Transverse colon (tissue), 4 donors: ENCODE measurements around the gene PADI4. TPM values are rescaled to one million over a fixed set of nuclear protein-coding genes. Genes with fewer than 3 reads are reported as not detected.
"Not testable (repeated sequence)": the region's sequence is repeated elsewhere in the genome, so short reads cannot be mapped to it uniquely, and the experiment has no call there.

Source experiments
- DNase-seq: peaks from one replicate; pipeline ENCODE4 v3.0.0-alpha.2; 2019
- H3K27ac ChIP-seq, 4 donors: fragments of 200-600 bp; sonication (generic); 2 replicates each; pipeline ENCODE4 v1.5.1; 2016 to 2018; ENCODE audit warnings: inconsistent platforms in 4 of 4
- H3K27me3 ChIP-seq: fragments of 200-600 bp; sonication (generic); 2 replicates; pipeline ENCODE4 v1.5.1; 2017; ENCODE audit warnings: inconsistent platforms
- H3K36me3 ChIP-seq, 4 donors: fragments of 200-600 bp; sonication (generic); 2 replicates each; pipeline ENCODE4 v1.5.1; 2017 to 2019; ENCODE audit warnings: inconsistent platforms in 4 of 4
- H3K4me1 ChIP-seq, 4 donors: fragments of 200-600 bp; sonication (generic); 2 replicates each; pipeline ENCODE4 v1.5.1; 2017 to 2020; ENCODE audit warnings: inconsistent platforms in 4 of 4
- H3K4me3 ChIP-seq, 4 donors: fragments of 200-600 bp; sonication (generic); 1 replicate in 1 of 4; 2 replicates in 3 of 4; pipeline versions ENCODE4 v1.5.1 to v1.6.1; 2017 to 2019; ENCODE audit warnings: inconsistent platforms in 4 of 4
- H3K9me3 ChIP-seq, 2 donors: fragments of 200-600 bp; sonication (generic); 2 replicates each; pipeline ENCODE4 v1.5.1; 2017 to 2019; ENCODE audit warnings: inconsistent platforms in 2 of 2
- CTCF ChIP-seq, 5 experiments: fragments of 200-600 bp in 3 of 5; fragments of 450-650 bp in 2 of 5; sonication (generic) in 3 of 5; IDR thresholded peaks; 1 replicate in 2 of 5; 2 replicates in 3 of 5; pipeline ENCODE4 v1.5.1; 2016 to 2017; ENCODE audit warnings: antibody characterized with exemption in 5 of 5, inconsistent platforms in 3 of 5, mild to moderate bottlenecking in 2 of 5, moderate library complexity in 1 of 5
- EP300 ChIP-seq: sonication (generic); formaldehyde crosslinking; IDR thresholded peaks from one replicate; pipeline ENCODE4 v1.6.1; 2017; ENCODE audit warnings: antibody characterized with exemption, low read depth
- POLR2A ChIP-seq: fragments of 450-650 bp; IDR thresholded peaks from one replicate; pipeline ENCODE4 v1.6.1; 2016; ENCODE audit warnings: antibody characterized with exemption, mild to moderate bottlenecking, moderate library complexity
- POLR2AphosphoS5 ChIP-seq, 3 donors: sonication (generic); formaldehyde crosslinking; IDR thresholded peaks; one replicate each; pipeline ENCODE4 v1.6.1; 2016; ENCODE audit warnings: antibody characterized with exemption in 3 of 3
- WGBS, 2 donors: methylation state at CpG; one replicate each; pipeline ENCODE4 v1.1.5; 2018; ENCODE audit warnings: low coverage in 1 of 2; 5-methylcytosine and 5-hydroxymethylcytosine counted together
- in situ Hi-C, 4 donors: fragments of 200-750 bp; cut with MboI; loops; one replicate each; pipeline versions ENCODE4 v1.15.0 to v1.15.1; 2017; ENCODE audit warnings: low sequenced_read_pairs in 3 of 4, low pct_ligation_motif_present in 1 of 4, low pct_unique_long_range_greater_than_20kb in 1 of 4
- intact Hi-C: fragments of 100-400 bp; cut with DNase I; formaldehyde crosslinking; loops from one replicate; pipeline ENCODE4 v1.15.1; 2023; ENCODE audit warnings: low total_unique reads
- total RNA-seq, 4 donors: library from RNA; depleted of rRNA; stranded (reverse); fragments of >200 nt; gene quantifications; one replicate each; pipeline ENCODE4 v1.1.0, GENCODE V29; 2016

PADI4 gene
- total RNA-seq, 4 donors from 2014 or later = not detected

DNA sequence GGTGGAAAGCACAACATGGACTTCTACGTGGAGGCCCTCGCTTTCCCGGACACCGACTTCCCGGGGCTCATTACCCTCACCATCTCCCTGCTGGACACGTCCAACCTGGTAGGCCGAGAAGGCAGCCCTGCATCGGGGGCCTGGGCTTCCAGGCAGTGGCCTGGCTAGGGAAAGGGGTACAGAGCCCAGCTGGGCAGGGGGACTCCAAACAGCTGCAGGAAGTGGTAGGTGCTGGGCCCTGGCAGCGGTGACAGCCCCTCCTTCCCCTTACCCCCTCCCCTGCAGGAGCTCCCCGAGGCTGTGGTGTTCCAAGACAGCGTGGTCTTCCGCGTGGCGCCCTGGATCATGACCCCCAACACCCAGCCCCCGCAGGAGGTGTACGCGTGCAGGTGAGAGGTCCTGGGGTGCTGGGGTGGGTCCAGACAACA, 34.0 kb downstream of the PADI4 start:
- no peak for TF ChIP-seq EP300
- no peak for TF ChIP-seq POLR2A
- TF ChIP-seq CTCF (IDR thresholded peaks at IDR 0.05) = no peak
- no peak for TF ChIP-seq POLR2AphosphoS5 (IDR thresholded peaks at IDR 0.05)
- no peak for DNase-seq
- peaks cover 6% of the 10 kb centered on the region for H3K27me3 ChIP-seq
- no peak overlapping the region for H3K27ac ChIP-seq
- in situ Hi-C loops (loop anchor here in 1 of 4 donors (10.0 kb wide), 1 partner anchor 217 kb away; no protein-coding TSS in a partner anchor), intact Hi-C loops (no loop called here)
- WGBS, 2 donors = 92% methylated on average over 11 of the region's 17 CpGs; no CpG with 5 or more reads in 1 of the 2 donors
- H3K4me3 ChIP-seq = no peak overlapping the region
- no peaks in the 10 kb centered on the region for H3K36me3 ChIP-seq
- no peaks in the 10 kb centered on the region for H3K4me1 ChIP-seq
- H3K9me3 ChIP-seq = no peaks in the 10 kb centered on the region

DNA sequence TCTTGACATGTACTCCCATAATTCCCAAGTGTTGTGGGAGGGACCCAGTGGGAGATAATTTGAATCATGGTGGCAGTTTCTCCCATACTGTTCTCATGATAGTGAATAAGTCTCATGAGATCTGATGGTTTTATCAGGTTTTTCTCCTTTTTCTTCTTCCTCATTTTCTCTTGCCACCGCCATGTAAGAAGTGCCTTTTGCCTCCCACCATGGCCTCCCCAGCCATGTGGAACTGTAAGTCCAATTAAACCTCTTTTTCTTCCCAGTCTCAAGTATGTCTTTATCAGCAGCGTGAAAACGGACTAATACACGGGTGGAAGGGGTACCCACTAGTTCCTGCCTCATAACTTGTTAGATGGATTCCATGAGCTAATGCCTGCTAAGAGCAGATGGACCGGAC, 37.5 kb downstream of the PADI4 start:
- H3K27me3 ChIP-seq, intact Hi-C loops, H3K4me1 ChIP-seq, H3K27ac ChIP-seq, H3K9me3 ChIP-seq, H3K36me3 ChIP-seq, DNase-seq, H3K4me3 ChIP-seq: not testable (repeated sequence)
- in situ Hi-C loops = loop anchor here in 1 of 4 donors (10.0 kb wide), 1 partner anchor 221 kb away; no protein-coding TSS in a partner anchor
- WGBS, 2 donors = 92% methylated on average over 5 of the region's 5 CpGs; no CpG with 5 or more reads in 1 of the 2 donors

- WGBS, 2 donors = 84% methylated on average over 8 of the region's 9 CpGs; no CpG with 5 or more reads in 1 of the 2 donors
- Histone ChIP-seq H3K4me3 (no peak overlapping the region), H3K27ac (no peak overlapping the region), H3K4me1 (no peaks in the 10 kb centered on the region), H3K27me3 (peaks cover 8% of the 10 kb centered on the region), H3K36me3 (no peaks in the 10 kb centered on the region), H3K9me3 (no peaks in the 10 kb centered on the region)
- intact Hi-C loops (no loop called here), in situ Hi-C loops (loop anchor here in 1 of 4 donors (10.0 kb wide), 1 partner anchor 221 kb away; no protein-coding TSS in a partner anchor)
- DNase-seq = no peak
- no peak for TF ChIP-seq POLR2A
Observed at GRCh38 chr1:17346046-17346789, 38.2 kb downstream of the PADI4 start.

DNA sequence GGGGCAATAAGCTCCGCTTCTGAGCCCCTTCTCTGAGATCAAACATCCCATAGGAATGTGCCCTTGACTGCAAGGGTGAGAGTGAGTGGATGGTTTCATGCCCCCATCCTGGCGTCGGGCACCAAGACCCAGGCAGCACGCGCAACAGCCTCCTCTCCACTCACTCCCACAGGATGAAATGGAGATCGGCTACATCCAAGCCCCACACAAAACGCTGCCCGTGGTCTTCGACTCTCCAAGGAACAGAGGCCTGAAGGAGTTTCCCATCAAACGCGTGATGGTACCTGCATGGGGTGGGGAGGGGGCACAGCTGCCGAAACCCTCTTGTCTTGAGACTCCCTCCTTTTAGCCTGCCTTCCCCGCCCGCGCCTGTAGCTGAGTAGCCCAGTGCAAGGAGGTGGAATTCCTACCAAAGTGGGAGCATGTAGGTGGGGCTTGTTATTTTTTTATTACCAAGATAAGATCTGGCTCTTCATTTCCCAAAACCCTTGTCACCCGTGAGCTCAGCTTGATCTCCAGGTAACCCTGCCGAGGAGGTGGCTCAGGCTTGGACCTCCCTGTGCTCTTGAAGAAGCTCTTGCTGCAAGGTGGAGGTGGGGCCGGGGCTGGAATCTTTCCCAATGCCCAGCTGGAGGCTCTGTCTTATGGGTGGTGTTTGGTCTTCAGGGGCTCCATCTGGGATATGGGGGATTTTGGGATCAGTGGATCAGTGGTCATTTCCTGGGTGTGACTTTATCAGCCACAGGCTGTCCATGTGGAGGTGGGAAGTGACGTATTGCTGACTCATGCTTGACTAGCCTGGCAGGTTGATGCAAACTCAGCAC, 40.0 kb downstream of the PADI4 start:
- Histone ChIP-seq H3K27ac (no peak overlapping the region), H3K4me3 (no peak overlapping the region), H3K9me3 (no peaks in the 10 kb centered on the region), H3K27me3 (peaks cover 15% of the 10 kb centered on the region), H3K4me1 (no peaks in the 10 kb centered on the region), H3K36me3 (no peaks in the 10 kb centered on the region)
- DNase-seq = no peak
- intact Hi-C loops = no loop called here
- TF ChIP-seq POLR2A (no peak), EP300 (no peak), CTCF (IDR thresholded peaks at IDR 0.05) (no peak), POLR2AphosphoS5 (IDR thresholded peaks at IDR 0.05) (no peak)
- WGBS, 2 donors = 61% methylated on average over 19 of the region's 19 CpGs; no CpG with 5 or more reads in 1 of the 2 donors
- in situ Hi-C loops = loop anchor here in 1 of 4 donors (10.0 kb wide), 1 partner anchor 223 kb away; no protein-coding TSS in a partner anchor
